ENCODE results near the gene C1orf105. TPM values are rescaled to one million over a fixed set of nuclear protein-coding genes. Genes with fewer than 3 reads are reported as not detected.

C1orf105 gene
- total and polyA plus RNA-seq, 8 donors = 0.37 TPM; not detected in 7

GRCh38 chr1:172391976-172392375 is 28.5 kb upstream of the C1orf105 start:
- 94 to 100% (median 94%) methylated on average over 1 of the region's 1 CpG for whole genome bisulfite sequencing, 5 donors
- Histone ChIP-seq H3K27ac (peak overlapping the region in 1 of 5 donors; percentile 64), H3K4me1 (peaks cover 6 to 37% (median 12%) of the 10 kb centered on the region in 4 donors), H3K9me3 (no peaks in the 10 kb centered on the region), H3K27me3 (no peaks in the 10 kb centered on the region), H3K4me3 (no peak overlapping the region), H3K36me3 (no peaks in the 10 kb centered on the region)
- no peak for DNase-seq
- no peak for TF ChIP-seq POLR2A (IDR thresholded peaks at IDR 0.05)
- TF ChIP-seq EP300 (IDR thresholded peaks at IDR 0.05) = no peak
- no peak for TF ChIP-seq POLR2AphosphoS5 (IDR thresholded peaks at IDR 0.05)
- no peak for TF ChIP-seq CTCF (IDR thresholded peaks at IDR 0.05)
- intact Hi-C loops (cut with DNase I; ENCODE audit: low total_unique reads) = no loop called here

- DNase-seq = no peak
- TF ChIP-seq EP300 (IDR thresholded peaks at IDR 0.05) (no peak), POLR2A (IDR thresholded peaks at IDR 0.05) (no peak), CTCF (IDR thresholded peaks at IDR 0.05) (no peak), POLR2AphosphoS5 (IDR thresholded peaks at IDR 0.05) (no peak)
- H3K36me3 ChIP-seq = no peaks in the 10 kb centered on the region
- WGBS, 5 donors = 87 to 91% (median 91%) methylated on average over 5 of the region's 5 CpGs
- H3K9me3 ChIP-seq = no peaks in the 10 kb centered on the region
- intact Hi-C loops (cut with DNase I; ENCODE audit: low total_unique reads) = no loop called here
- no peak overlapping the region for H3K4me3 ChIP-seq
- peaks cover 6 to 51% (median 18%) of the 10 kb centered on the region in 4 donors for H3K4me1 ChIP-seq
- peak overlapping the region in 1 of 5 donors; percentile 74 for H3K27ac ChIP-seq
- no peaks in the 10 kb centered on the region for H3K27me3 ChIP-seq
Observed at GRCh38 chr1:172393354-172393753, 27.1 kb upstream of the C1orf105 start.

- H3K36me3 ChIP-seq = no peaks in the 10 kb centered on the region
- no peak for TF ChIP-seq CTCF (IDR thresholded peaks at IDR 0.05)
- no peak for TF ChIP-seq EP300 (IDR thresholded peaks at IDR 0.05)
- no peak for TF ChIP-seq POLR2AphosphoS5 (IDR thresholded peaks at IDR 0.05)
- no peak for TF ChIP-seq POLR2A (IDR thresholded peaks at IDR 0.05)
- H3K4me3 ChIP-seq = no peak overlapping the region
- H3K4me1 ChIP-seq = peaks cover 6 to 59% (median 19%) of the 10 kb centered on the region in 4 donors
- no peaks in the 10 kb centered on the region for H3K9me3 ChIP-seq
- H3K27me3 ChIP-seq = no peaks in the 10 kb centered on the region
- H3K27ac ChIP-seq = peak overlapping the region in 3 of 5 donors; percentile 34 to 74 (median 59)
- WGBS, 5 donors = 11 to 36% (median 21%) methylated on average over 4 of the region's 4 CpGs
- intact Hi-C loops (cut with DNase I; ENCODE audit: low total_unique reads) = no loop called here
- peak; percentile 27 to 79 for DNase-seq
Observed at GRCh38 chr1:172394141-172394751, 26.2 kb upstream of the C1orf105 start.

GRCh38 chr1:172394811-172395210 is 25.7 kb upstream of the C1orf105 start:
- intact Hi-C loops (cut with DNase I; ENCODE audit: low total_unique reads) = no loop called here
- Histone ChIP-seq H3K36me3 (no peaks in the 10 kb centered on the region), H3K27me3 (no peaks in the 10 kb centered on the region), H3K27ac (peak overlapping the region in 3 of 5 donors; percentile 34 to 74 (median 59)), H3K4me3 (no peak overlapping the region), H3K9me3 (no peaks in the 10 kb centered on the region), H3K4me1 (peaks cover 6 to 59% (median 21%) of the 10 kb centered on the region in 4 donors)
- no peak for DNase-seq
- 82 to 92% (median 89%) methylated on average over 5 of the region's 5 CpGs for WGBS, 5 donors
- no peak for TF ChIP-seq EP300 (IDR thresholded peaks at IDR 0.05)
- no peak for TF ChIP-seq POLR2A (IDR thresholded peaks at IDR 0.05)
- no peak for TF ChIP-seq CTCF (IDR thresholded peaks at IDR 0.05)
- no peak for TF ChIP-seq POLR2AphosphoS5 (IDR thresholded peaks at IDR 0.05)
